ENCODE measurements around the gene STS. TPM values are rescaled to one million over a fixed set of nuclear protein-coding genes. Genes with fewer than 3 reads are reported as not detected.

STS gene
- total RNA-seq, 2 donors from 2014 or later, result 6.2 to 7.0 TPM

GRCh38 chrX:7184816-7185215 is 37.3 kb downstream of the STS start:
- DNase-seq (ENCODE audit: low spot score), result no peak
- no peak overlapping the region for H3K4me3 ChIP-seq
- no peak overlapping the region for H3K27ac ChIP-seq
- no peaks in the 10 kb centered on the region for H3K27me3 ChIP-seq
- no peaks in the 10 kb centered on the region for H3K36me3 ChIP-seq
- no peaks in the 10 kb centered on the region for H3K9me3 ChIP-seq
- H3K4me1 ChIP-seq, result no peaks in the 10 kb centered on the region
- TF ChIP-seq, protein P1, sequence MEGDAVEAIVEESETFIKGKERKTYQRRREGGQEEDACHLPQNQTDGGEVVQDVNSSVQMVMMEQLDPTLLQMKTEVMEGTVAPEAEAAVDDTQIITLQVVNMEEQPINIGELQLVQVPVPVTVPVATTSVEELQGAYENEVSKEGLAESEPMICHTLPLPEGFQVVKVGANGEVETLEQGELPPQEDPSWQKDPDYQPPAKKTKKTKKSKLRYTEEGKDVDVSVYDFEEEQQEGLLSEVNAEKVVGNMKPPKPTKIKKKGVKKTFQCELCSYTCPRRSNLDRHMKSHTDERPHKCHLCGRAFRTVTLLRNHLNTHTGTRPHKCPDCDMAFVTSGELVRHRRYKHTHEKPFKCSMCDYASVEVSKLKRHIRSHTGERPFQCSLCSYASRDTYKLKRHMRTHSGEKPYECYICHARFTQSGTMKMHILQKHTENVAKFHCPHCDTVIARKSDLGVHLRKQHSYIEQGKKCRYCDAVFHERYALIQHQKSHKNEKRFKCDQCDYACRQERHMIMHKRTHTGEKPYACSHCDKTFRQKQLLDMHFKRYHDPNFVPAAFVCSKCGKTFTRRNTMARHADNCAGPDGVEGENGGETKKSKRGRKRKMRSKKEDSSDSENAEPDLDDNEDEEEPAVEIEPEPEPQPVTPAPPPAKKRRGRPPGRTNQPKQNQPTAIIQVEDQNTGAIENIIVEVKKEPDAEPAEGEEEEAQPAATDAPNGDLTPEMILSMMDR (IDR thresholded peaks at IDR 0.05), result no peak

DNA sequence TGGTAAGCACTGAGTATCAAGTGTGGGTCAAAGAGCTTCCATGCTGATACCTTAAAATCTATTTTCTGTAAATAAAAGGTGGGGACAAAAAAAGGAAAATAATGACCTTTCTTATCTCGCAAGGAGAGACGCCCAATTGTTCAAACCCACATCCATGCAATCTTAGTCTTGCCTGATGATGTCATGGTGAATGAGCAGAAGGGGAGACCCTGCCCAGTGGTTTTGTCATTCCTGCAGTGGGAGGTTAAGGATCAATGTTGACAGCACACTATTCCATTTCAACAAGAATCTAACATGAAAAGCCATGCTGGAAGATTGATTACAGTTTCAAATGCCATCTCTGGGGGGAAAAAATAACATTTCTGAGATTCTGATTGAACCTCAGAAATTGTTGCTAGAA is 41.2 kb downstream of the STS start:
- DNase-seq (ENCODE audit: low spot score), result no peak
- H3K4me3 ChIP-seq, result no peak overlapping the region
- H3K4me1 ChIP-seq, result no peaks in the 10 kb centered on the region
- no peaks in the 10 kb centered on the region for H3K36me3 ChIP-seq
- no peaks in the 10 kb centered on the region for H3K27me3 ChIP-seq
- H3K27ac ChIP-seq, result no peak overlapping the region
- H3K9me3 ChIP-seq, result no peaks in the 10 kb centered on the region
- TF ChIP-seq, protein P1 (IDR thresholded peaks at IDR 0.05), result no peak

DNA sequence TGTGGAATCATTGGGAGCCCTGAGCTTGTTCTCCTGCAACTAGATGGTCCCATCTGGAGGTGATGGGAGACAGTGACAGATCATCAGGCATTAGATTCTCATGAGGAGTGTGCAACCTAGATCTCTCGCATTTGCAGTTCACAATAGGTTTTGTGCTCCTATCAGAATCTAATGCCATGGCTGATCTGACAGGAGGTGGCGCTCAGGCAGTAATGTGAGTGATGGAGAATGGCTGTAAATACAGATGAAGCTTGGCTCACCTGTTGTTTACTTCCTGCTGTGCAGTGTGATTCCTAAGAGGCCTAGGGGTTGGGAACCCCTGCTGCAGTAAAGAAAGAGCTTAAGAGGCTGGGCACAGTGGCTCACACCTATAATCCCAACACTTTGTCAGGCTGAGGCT is 42.6 kb downstream of the STS start:
- DNase-seq (ENCODE audit: low spot score), result no peak
- TF ChIP-seq, protein P1 (IDR thresholded peaks at IDR 0.05), result no peak
- no peak overlapping the region for H3K27ac ChIP-seq

GRCh38 chrX:7191681-7192110 is 44.2 kb downstream of the STS start:
- Histone ChIP-seq H3K27ac (no peak overlapping the region), H3K9me3 (no peaks in the 10 kb centered on the region), H3K27me3 (no peaks in the 10 kb centered on the region), H3K4me1 (no peaks in the 10 kb centered on the region), H3K36me3 (no peaks in the 10 kb centered on the region), H3K4me3 (no peak overlapping the region)
- DNase-seq (ENCODE audit: low spot score), result no peak
- TF ChIP-seq, protein P1 (IDR thresholded peaks at IDR 0.05), result no peak

More for the DNA sequence above, 42.6 kb downstream of the STS start:
- Histone ChIP-seq H3K36me3 (no peaks in the 10 kb centered on the region), H3K27me3 (no peaks in the 10 kb centered on the region), H3K4me3 (no peak overlapping the region), H3K9me3 (no peaks in the 10 kb centered on the region), H3K4me1 (no peaks in the 10 kb centered on the region)

GRCh38 chrX:7192871-7193270 is 45.4 kb downstream of the STS start:
- Histone ChIP-seq H3K36me3 (no peaks in the 10 kb centered on the region), H3K27me3 (no peaks in the 10 kb centered on the region), H3K4me1 (no peaks in the 10 kb centered on the region), H3K27ac (no peak overlapping the region), H3K9me3 (no peaks in the 10 kb centered on the region), H3K4me3 (no peak overlapping the region)
- no peak for DNase-seq (ENCODE audit: low spot score)
- TF ChIP-seq, protein P1 (IDR thresholded peaks at IDR 0.05), result no peak

DNA sequence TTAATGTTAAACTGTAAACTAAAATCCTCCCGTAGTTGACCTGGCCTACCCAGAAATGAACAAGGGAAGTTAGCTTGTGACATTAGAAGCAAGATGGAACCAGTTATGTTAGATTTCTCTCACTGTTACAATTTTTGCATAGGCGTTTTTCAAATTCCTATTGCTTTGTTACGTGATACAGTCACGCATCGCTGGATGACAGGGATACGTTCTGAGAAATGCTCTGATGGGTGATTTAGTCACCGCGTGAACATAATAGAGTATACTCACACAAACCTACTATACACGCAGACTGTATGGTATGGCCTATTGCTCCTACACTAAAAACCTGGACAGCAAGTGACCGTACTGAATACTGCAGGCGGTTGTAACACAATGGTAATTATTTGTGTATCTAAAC is 47.1 kb downstream of the STS start:
- DNase-seq (ENCODE audit: low spot score), result no peak
- Histone ChIP-seq H3K4me1 (no peaks in the 10 kb centered on the region), H3K27me3 (no peaks in the 10 kb centered on the region), H3K36me3 (no peaks in the 10 kb centered on the region), H3K4me3 (no peak overlapping the region), H3K27ac (no peak overlapping the region), H3K9me3 (no peaks in the 10 kb centered on the region)
- TF ChIP-seq, protein P1 (IDR thresholded peaks at IDR 0.05), result no peak

Measured in right atrium auricular region (tissue), 2 donors.